Mesothelial cell of epicardium (in vitro differentiated cells): ENCODE data around the gene CTBP2. TPM values are rescaled to one million over a fixed set of nuclear protein-coding genes. Genes with fewer than 3 reads are reported as not detected.
"Not testable (repeated sequence)": the region's sequence is repeated elsewhere in the genome, so short reads cannot be mapped to it uniquely, and the experiment has no call there.

Experiments
- DNase-seq, 2 experiments: peaks; one replicate each; pipeline ENCODE4 v3.0.0; 2021; ENCODE audit warnings: low spot score in 2 of 2; ENCODE audit not compliant: unreplicated experiment in 2 of 2
- H3K27ac Mint-ChIP-seq: 2 replicates; pipeline ENCODE4 v1.8.0; 2021; ENCODE audit warnings: mixed read lengths
- H3K27me3 Mint-ChIP-seq: 2 replicates; pipeline ENCODE4 v1.8.0; 2021; ENCODE audit warnings: low read depth, mixed read lengths
- H3K36me3 Mint-ChIP-seq: 2 replicates; pipeline ENCODE4 v1.8.0; 2021; ENCODE audit warnings: mixed read lengths
- H3K4me1 Mint-ChIP-seq: 2 replicates; pipeline ENCODE4 v1.8.0; 2021; ENCODE audit warnings: mixed read lengths
- H3K4me3 Mint-ChIP-seq: 2 replicates; pipeline ENCODE4 v1.8.0; 2021; ENCODE audit warnings: mild to moderate bottlenecking, moderate library complexity, mixed read lengths
- H3K9me3 Mint-ChIP-seq: 2 replicates; pipeline ENCODE4 v1.8.0; 2021; ENCODE audit warnings: mixed read lengths
- total RNA-seq: library from RNA; stranded (reverse); gene quantifications from 3 replicates; pipeline ENCODE4 v1.2.1, GENCODE V29; 2021
- TF ChIP-seq, protein P1 (sequence below): fragments of 200-600 bp; sonication (generic); IDR thresholded peaks from one replicate; pipeline ENCODE4 v1.5.0; 2021; ENCODE audit warnings: antibody characterized with exemption; ENCODE audit not compliant: unreplicated experiment

The CTBP2 gene
- total RNA-seq, 1 donor from 2014 or later = 122 TPM

DNA sequence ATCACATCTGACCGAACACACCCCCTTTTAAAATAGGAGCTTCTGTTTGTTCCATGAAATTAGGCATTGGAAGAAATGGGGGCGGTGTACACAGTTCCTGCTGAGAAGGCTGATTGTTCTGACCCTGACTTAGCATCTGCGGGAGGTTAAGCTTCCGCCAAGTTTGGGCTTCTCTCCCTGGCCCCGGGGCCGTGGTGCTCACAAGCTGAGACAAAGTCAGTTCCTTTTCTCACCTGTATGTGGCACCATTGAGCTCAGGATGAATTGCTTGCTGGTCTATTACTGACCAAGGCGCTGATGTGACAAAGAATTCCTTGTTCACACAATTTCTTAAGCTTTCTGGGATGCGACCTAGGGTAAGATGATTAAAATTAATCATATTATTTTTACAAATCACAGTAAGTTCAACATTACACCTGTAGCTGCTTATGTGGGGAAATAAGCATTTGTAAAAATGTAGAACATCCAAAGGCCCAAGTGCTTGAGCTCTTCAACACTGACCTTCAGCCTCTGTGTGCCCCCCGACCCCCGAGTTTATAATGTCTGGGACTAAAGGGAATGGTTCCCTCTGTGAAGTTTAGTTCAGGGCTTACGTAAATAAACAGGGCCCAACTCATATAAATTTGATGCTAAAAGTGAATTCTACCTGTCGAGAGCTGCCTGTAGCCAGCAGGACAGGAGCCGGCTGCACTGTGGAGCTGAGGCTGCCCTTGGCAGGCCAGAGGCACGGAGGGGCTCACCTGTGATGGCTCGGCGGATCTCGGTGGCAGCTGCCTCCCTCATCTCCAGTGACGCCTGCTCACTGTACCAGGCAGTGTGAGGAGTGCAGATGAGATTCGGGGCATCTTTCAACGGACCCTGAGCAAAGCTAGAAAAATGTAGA lies 167.7 kb downstream of the CTBP2 start:
- Mint-ChIP-seq H3K4me3 (no peak overlapping the region), H3K27me3 (no peaks in the 10 kb centered on the region), H3K36me3 (peaks cover 60% of the 10 kb centered on the region), H3K27ac (no peak overlapping the region), H3K4me1 (no peaks in the 10 kb centered on the region), H3K9me3 (no peaks in the 10 kb centered on the region)
- TF ChIP-seq, protein P1, sequence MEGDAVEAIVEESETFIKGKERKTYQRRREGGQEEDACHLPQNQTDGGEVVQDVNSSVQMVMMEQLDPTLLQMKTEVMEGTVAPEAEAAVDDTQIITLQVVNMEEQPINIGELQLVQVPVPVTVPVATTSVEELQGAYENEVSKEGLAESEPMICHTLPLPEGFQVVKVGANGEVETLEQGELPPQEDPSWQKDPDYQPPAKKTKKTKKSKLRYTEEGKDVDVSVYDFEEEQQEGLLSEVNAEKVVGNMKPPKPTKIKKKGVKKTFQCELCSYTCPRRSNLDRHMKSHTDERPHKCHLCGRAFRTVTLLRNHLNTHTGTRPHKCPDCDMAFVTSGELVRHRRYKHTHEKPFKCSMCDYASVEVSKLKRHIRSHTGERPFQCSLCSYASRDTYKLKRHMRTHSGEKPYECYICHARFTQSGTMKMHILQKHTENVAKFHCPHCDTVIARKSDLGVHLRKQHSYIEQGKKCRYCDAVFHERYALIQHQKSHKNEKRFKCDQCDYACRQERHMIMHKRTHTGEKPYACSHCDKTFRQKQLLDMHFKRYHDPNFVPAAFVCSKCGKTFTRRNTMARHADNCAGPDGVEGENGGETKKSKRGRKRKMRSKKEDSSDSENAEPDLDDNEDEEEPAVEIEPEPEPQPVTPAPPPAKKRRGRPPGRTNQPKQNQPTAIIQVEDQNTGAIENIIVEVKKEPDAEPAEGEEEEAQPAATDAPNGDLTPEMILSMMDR = peak; percentile 59
- peak in 1 of 2 experiments; percentile 41 for DNase-seq

DNA sequence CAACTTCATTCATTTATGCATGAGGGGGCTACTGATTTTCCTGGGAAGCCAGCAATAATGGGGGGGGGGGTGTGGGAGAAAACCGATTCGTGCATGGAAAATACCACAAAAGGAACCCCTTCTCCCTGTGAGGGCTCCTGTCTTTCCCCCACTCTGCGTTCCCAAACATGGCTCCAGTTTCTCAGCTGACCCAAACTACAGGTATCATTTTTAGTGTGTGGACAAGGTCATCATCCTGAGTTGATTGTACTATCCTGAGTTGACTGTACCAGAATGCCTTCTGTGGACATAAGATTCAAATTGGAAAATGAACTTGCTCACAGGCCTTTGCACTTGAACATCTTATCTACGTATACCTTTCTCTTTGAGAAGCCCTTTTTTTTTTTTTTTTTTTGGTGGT lies 168.5 kb downstream of the CTBP2 start:
- no peak for DNase-seq
- Mint-ChIP-seq H3K9me3 (no peaks in the 10 kb centered on the region), H3K27me3 (no peaks in the 10 kb centered on the region), H3K27ac (no peak overlapping the region), H3K36me3 (peaks cover 59% of the 10 kb centered on the region), H3K4me1 (no peaks in the 10 kb centered on the region), H3K4me3 (no peak overlapping the region)
- TF ChIP-seq, protein P1 = no peak

DNA sequence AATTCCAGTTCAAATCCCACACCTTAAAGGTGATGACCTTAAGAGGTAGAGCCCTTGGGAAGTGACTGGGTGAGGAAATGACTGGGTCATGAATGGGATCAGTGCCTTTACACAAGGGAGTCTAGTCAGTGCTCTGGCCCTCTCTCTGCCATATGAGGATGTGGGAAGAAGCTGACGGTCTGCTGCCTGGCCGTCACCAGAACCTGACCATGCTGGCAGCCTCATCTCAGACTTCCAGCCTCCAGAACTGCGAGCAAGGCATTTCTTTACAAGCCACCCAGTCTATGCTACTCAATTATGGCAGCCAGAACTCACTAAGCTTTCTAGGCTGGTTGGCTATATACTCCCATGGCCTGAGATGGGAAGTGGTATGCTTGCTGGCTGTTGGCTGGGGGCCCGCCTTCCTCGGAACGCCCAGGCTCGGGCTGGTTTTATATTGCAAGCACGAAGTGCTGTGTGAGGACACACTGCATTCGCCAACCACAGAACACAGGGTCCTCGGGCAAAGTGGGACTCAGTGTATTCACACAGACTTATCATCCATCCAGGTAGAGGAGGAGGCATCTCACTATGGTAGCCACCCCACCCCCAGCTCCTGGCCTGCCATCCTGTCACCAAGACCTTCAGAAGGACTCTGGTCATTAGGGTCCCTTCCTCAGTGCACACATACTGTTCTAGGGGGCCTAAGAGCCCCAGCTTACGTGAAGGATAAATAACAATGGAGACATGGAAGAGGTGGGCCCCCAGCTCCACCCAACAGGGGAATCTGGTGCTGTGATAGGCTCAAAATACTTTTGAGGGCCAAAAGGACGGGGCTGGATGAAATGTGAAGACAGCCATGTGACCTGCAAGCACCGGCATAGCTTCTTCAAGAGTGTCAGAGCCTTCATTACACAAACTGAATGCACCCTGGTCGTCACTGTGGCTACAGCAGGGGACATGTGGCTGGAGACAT lies 169.4 kb downstream of the CTBP2 start:
- H3K4me1 Mint-ChIP-seq = no peaks in the 10 kb centered on the region
- H3K27ac Mint-ChIP-seq = no peak overlapping the region
- no peak overlapping the region for H3K4me3 Mint-ChIP-seq
- no peak for DNase-seq
- TF ChIP-seq, protein P1 = no peak
- H3K36me3 Mint-ChIP-seq = peaks cover 61% of the 10 kb centered on the region
- no peaks in the 10 kb centered on the region for H3K9me3 Mint-ChIP-seq
- no peaks in the 10 kb centered on the region for H3K27me3 Mint-ChIP-seq

DNA sequence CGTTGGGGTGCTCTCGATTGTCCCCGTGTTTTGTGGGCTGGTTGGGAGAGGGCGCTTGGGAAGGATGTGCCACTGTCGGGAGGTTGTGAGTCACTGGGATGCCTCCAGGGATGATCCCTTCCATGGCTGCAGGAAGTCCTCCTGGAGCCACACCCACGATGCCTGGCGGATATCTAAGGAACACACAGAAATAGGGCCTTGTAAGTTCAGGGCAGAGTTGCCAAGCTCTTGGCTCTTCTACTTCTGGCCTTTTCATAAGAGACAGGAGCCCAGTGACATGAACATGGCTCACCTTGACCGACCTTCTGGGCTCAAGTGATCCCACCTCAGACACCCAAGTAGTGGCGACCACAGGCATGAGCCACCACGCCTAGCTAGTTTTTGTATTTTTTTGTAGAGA lies 170.8 kb downstream of the CTBP2 start:
- Mint-ChIP-seq H3K4me1 (no peaks in the 10 kb centered on the region), H3K9me3 (no peaks in the 10 kb centered on the region), H3K4me3 (no peak overlapping the region), H3K36me3 (peaks cover 56% of the 10 kb centered on the region), H3K27ac (peak overlapping the region; percentile 36), H3K27me3 (no peaks in the 10 kb centered on the region)
- no peak for DNase-seq
- TF ChIP-seq, protein P1 = no peak

DNA sequence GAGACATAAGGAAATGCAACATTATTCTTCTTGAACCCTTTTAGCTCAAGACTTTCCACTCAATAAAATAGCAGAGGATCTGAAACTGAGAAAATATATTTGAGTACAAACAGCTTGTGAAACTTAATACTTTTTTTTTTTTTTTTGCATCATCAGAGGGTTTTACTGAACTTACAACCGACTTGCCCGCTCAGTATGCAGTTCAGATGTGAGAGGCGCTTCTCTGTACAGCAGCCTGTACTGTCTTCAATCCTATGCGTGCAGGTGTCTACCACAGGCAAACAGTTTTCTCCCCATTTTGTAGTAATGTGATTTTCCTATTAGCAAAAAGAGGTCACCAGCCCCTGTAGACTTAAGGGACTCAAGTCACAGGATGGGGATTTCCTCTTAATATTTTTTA lies 171.6 kb downstream of the CTBP2 start:
- H3K27ac Mint-ChIP-seq, H3K4me3 Mint-ChIP-seq, H3K27me3 Mint-ChIP-seq, DNase-seq, H3K9me3 Mint-ChIP-seq, H3K4me1 Mint-ChIP-seq: not testable (repeated sequence)
- peaks cover 50% of the 10 kb centered on the region for H3K36me3 Mint-ChIP-seq
